Mesodermal cell (in vitro differentiated cells): Measurements from ENCODE around the gene MYOF.
A peak's percentile ranks its signal among the peaks of the same experiment; 100 is the strongest.
"Not testable (repeated sequence)": the region's sequence is repeated elsewhere in the genome, so short reads cannot be mapped to it uniquely, and the experiment has no call there.

ENCODE experiments used
- H3K27ac ChIP-seq: 2 replicates; pipeline ENCODE4 v1.7.0; 2013; ENCODE audit warnings: mild to moderate bottlenecking, low read depth, low read length, moderate library complexity; ENCODE audit not compliant: severe bottlenecking
- H3K36me3 ChIP-seq: 2 replicates; pipeline ENCODE4 v1.7.1; 2013; ENCODE audit warnings: mild to moderate bottlenecking, low read length, moderate library complexity; ENCODE audit not compliant: control insufficient read depth, insufficient read depth
- H3K4me1 ChIP-seq: one replicate; pipeline ENCODE4 v1.7.1; 2013; ENCODE audit warnings: mild to moderate bottlenecking, low read length; ENCODE audit not compliant: insufficient read depth, control insufficient read depth, poor library complexity, severe bottlenecking
- H3K4me3 ChIP-seq: 2 replicates; pipeline ENCODE4 v1.7.0; 2013; ENCODE audit warnings: low read length, control low read depth, mild to moderate bottlenecking; ENCODE audit not compliant: insufficient read depth, poor library complexity, severe bottlenecking; ENCODE audit errors: extremely low read depth
- H3K9me3 ChIP-seq: 2 replicates; pipeline ENCODE4 v1.7.1; 2013; ENCODE audit warnings: mild to moderate bottlenecking, low read length, moderate library complexity; ENCODE audit not compliant: control insufficient read depth
- WGBS, 2 experiments: methylation state at CpG; one replicate each; pipeline ENCODE4 v1.1.5; 2013; ENCODE audit warnings: missing lambda C conversion rate in 2 of 2; ENCODE audit not compliant: insufficient coverage in 2 of 2; 5-methylcytosine and 5-hydroxymethylcytosine counted together

The MYOF gene

GRCh38 chr10:93442721-93443120 lies 39.4 kb downstream of the MYOF start:
- WGBS, 2 experiments: 92 to 99% methylated on average over 7 of the region's 10 CpGs
- not testable (repeated sequence) for H3K4me3 ChIP-seq, H3K9me3 ChIP-seq, H3K27ac ChIP-seq
- Histone ChIP-seq H3K36me3 (peaks cover 20% of the 10 kb centered on the region), H3K4me1 (peaks cover 41% of the 10 kb centered on the region)

DNA sequence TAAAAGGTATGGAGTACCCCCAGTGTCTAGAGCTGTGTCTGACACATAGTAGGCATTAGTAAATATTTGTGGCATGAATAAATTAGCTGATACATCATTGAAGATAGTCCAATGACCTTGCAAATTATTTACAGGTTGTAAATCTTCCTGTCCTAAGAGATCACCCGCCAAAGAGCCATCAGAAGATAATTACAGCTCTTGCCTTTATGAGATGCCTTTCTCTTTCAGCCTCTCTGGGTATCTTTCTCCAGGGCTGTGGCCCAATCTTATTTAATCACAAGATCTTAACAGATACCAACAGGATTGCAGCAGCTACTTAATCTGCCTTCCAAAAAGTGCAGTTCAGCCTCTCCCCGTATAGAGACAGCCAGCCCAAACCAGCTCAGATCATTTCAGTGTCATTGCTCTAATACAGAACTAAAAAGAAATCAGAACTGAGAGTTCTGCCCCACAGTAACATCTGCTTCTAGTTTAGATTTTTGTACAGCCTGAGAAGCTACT lies 41.5 kb downstream of the MYOF start:
- H3K36me3 ChIP-seq: peaks cover 20% of the 10 kb centered on the region
- peak overlapping the region; percentile 32 for H3K27ac ChIP-seq
- 66 to 92% methylated on average over 2 of the region's 2 CpGs for WGBS, 2 experiments
- H3K4me3 ChIP-seq: no peak overlapping the region
- H3K4me1 ChIP-seq: peaks cover 47% of the 10 kb centered on the region
- H3K9me3 ChIP-seq: no peaks in the 10 kb centered on the region

DNA sequence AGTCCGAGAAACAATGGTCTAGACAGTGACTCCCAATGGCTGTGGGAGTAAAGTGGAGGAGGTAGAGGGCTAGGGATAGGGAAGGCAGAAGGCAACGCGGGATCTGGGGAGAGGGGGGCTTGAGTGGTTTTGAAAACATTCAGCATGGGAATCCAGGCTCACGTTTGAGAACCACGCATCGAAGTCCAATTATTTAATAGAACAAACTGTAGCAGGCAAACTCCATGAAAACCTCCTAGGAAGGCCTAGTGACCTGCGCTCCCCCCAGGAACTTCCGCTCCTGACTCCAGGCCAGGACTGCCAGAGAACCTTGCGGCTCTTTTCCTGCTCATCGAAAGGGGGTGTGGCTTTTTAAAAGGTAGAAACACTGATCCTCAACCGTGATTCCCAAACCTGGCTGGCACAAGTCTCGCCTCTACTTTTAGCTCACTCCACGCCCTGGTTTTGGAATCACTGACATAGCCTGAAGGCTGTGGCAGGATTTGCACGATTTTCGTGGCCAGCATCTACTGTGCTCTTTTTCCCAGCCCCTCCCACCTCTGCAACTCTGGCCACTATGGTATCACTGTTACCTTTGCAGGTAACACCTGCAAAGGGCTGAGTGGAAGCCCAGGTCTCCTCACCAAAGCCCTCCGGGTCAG lies 43.4 kb downstream of the MYOF start:
- Histone ChIP-seq H3K27ac (peak overlapping the region; percentile 100), H3K4me3 (peak overlapping the region; percentile 16)
- 14% methylated on average over 12 to 16 of the region's 16 CpGs for WGBS, 2 experiments

GRCh38 chr10:93437946-93438612 lies 44.1 kb downstream of the MYOF start:
- Histone ChIP-seq H3K36me3 (peaks cover 8% of the 10 kb centered on the region), H3K27ac (peak overlapping the region; percentile 100), H3K4me1 (peaks cover 54% of the 10 kb centered on the region), H3K4me3 (peak overlapping the region; percentile 16), H3K9me3 (no peaks in the 10 kb centered on the region)
- 46 to 49% methylated on average over 13 to 19 of the region's 19 CpGs for WGBS, 2 experiments

More for the DNA sequence above, 43.4 kb downstream of the MYOF start:
- no peaks in the 10 kb centered on the region for H3K9me3 ChIP-seq
- H3K36me3 ChIP-seq: peaks cover 13% of the 10 kb centered on the region
- peaks cover 51% of the 10 kb centered on the region for H3K4me1 ChIP-seq

DNA sequence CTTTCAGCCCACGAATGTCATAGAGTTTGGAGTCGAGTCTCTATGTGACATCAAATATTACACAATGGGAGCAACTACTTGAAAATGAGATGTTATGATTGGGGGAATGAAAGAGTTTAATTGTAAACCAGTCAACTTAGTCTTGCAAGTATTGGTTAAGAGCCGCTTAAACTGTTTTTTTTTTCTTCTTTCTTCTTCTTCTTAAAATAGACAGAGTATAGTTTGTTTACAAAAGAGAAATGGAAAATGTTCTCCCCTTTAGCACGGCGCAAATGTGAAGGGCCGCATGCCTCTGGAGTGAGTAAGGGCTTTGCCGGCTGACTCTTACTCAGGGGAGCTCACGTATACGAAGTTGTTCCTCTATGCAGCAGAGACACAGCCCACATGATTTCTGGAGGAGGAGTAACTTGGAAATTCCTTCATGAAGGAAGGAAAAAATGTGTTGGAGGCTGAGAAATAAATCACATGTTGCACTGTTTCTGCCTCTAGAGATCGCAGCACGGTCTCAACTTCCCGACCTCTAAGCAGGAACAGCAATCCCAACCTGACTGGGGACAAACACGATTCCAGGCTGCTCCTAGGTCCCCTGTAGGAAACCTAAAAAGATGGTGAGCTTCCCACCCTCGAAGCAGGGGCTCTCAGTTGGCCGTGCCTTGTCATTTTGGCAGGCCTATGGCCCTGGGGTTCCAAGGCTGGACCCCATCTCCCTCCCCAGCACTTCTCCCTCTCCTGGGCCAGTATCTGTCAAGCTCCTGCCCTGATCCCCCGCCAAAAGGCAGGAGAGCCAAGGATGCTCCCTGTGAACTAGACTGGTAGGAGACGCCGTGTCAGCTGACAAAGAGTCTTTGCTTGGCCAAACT lies 44.8 kb downstream of the MYOF start:
- peaks cover 8% of the 10 kb centered on the region for H3K36me3 ChIP-seq
- no peak overlapping the region for H3K4me3 ChIP-seq
- no peaks in the 10 kb centered on the region for H3K9me3 ChIP-seq
- H3K4me1 ChIP-seq: peaks cover 56% of the 10 kb centered on the region
- WGBS, 2 experiments: 27 to 31% methylated on average over 10 to 15 of the region's 18 CpGs
- H3K27ac ChIP-seq: peak overlapping the region; percentile 100

DNA sequence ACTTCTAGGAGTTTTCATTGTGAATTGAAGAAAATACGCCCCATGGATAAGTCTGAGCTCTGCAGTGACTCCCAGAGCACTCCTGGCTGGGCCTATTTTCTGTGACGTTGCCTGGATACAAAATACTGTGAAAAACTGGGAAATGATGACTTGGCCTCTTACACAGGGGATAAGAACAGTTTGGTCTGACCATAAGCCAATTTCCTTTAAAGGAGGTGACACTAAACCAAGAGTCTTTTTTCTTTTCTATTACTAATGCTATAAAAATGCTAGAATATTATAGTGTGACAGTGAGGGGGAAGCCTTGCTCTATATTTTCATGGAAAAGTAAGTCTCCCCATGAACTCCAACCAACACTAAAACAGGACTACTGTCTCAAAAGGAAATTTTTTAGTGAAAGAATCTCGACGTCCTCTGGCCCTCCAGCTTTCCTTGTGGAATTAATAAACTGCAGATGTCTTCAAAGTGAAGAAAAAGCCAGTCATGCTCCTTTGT lies 45.5 kb downstream of the MYOF start:
- no peaks in the 10 kb centered on the region for H3K9me3 ChIP-seq
- H3K36me3 ChIP-seq: peaks cover 9% of the 10 kb centered on the region
- H3K4me3 ChIP-seq: no peak overlapping the region
- 53 to 71% methylated on average over 1 to 2 of the region's 4 CpGs for WGBS, 2 experiments
- peaks cover 56% of the 10 kb centered on the region for H3K4me1 ChIP-seq
- peak overlapping the region; percentile 100 for H3K27ac ChIP-seq

GRCh38 chr10:93435621-93436397 lies 46.3 kb downstream of the MYOF start:
- peak overlapping the region; percentile 100 for H3K27ac ChIP-seq
- H3K4me3 ChIP-seq: no peak overlapping the region
- H3K9me3 ChIP-seq: no peaks in the 10 kb centered on the region
- WGBS, 2 experiments: 38% methylated on average over 1 to 3 of the region's 5 CpGs
- peaks cover 17% of the 10 kb centered on the region for H3K36me3 ChIP-seq
- H3K4me1 ChIP-seq: peaks cover 53% of the 10 kb centered on the region

- Histone ChIP-seq H3K36me3 (peaks cover 23% of the 10 kb centered on the region), H3K27ac (peak overlapping the region; percentile 100), H3K4me1 (peaks cover 48% of the 10 kb centered on the region), H3K4me3 (no peak overlapping the region), H3K9me3 (no peaks in the 10 kb centered on the region)
- 95 to 100% methylated on average over 6 of the region's 6 CpGs for WGBS, 2 experiments
Measured at GRCh38 chr10:93434991-93435491, 47.1 kb downstream of the MYOF start.

GRCh38 chr10:93431361-93431760 lies 50.8 kb downstream of the MYOF start:
- H3K27ac ChIP-seq: no peak overlapping the region
- peaks cover 20% of the 10 kb centered on the region for H3K4me1 ChIP-seq
- peaks cover 6% of the 10 kb centered on the region for H3K9me3 ChIP-seq
- WGBS, 2 experiments: 100% methylated on average over 1 to 2 of the region's 4 CpGs
- H3K36me3 ChIP-seq: peaks cover 37% of the 10 kb centered on the region
- H3K4me3 ChIP-seq: no peak overlapping the region

GRCh38 chr10:93425861-93426260 lies 56.3 kb downstream of the MYOF start:
- peaks cover 48% of the 10 kb centered on the region for H3K36me3 ChIP-seq
- peaks cover 17% of the 10 kb centered on the region for H3K4me1 ChIP-seq
- peaks cover 6% of the 10 kb centered on the region for H3K9me3 ChIP-seq
- 93 to 96% methylated on average over 6 of the region's 6 CpGs for WGBS, 2 experiments
- no peak overlapping the region for H3K27ac ChIP-seq
- H3K4me3 ChIP-seq: no peak overlapping the region
